HK-2 (cell line): ENCODE measurements around the gene EEPD1.
A peak's percentile ranks its signal among the peaks of the same experiment; 100 is the strongest.
"Not testable (repeated sequence)": the region's sequence is repeated elsewhere in the genome, so short reads cannot be mapped to it uniquely, and the experiment has no call there.

Source experiments
- DNase-seq: peaks from one replicate; pipeline ENCODE4 v3.0.0-alpha.2; 2018; ENCODE audit not compliant: unreplicated experiment

EEPD1 gene

GRCh38 chr7:36128448-36129047 lies 24.5 kb upstream of the EEPD1 start:
- peak; percentile 70 for DNase-seq

DNA sequence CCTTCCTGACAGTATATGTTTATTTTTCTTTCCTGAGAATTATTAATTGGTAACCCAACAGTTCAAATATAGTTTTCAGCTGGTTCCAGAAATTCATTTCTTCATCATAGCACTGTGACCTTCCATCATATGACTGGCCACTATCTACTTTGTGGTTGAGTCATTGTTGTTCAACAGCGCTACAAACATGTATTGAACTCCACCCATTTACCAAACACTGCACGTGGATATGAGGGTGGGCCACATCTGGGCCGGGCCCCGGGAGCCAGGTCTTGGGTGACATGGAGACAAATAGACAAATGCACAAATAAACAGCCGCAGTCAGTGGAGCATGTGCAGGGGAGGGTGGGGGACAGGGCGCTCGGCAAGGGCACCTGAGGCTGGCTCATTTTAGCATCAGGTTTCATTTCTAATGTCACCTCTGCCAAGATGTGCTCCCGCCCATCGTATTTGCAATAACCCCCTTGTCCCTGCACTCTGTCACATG lies 24.0 kb upstream of the EEPD1 start:
- DNase-seq: no peak

GRCh38 chr7:36130236-36130945 lies 22.7 kb upstream of the EEPD1 start:
- DNase-seq: no peak

DNA sequence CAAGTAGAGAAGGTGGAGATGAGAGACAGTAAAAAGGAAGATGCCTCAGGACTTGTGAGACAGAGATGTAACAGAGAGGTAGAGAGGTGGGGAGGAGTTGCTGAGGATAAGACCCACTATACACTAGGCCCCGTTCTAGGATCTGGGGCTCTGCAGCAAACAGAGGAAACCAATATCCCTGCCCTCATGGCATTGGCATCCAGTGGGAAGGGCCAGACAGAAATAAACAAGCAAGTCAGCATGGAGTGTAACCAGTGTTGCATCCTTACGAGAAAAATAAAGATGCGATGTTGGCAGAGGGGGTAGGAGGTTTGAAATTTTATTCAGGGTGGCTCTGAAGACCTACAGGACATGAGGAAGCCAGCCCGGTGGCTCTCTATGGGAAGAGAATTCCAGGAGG lies 22.0 kb upstream of the EEPD1 start:
- DNase-seq: no peak

DNA sequence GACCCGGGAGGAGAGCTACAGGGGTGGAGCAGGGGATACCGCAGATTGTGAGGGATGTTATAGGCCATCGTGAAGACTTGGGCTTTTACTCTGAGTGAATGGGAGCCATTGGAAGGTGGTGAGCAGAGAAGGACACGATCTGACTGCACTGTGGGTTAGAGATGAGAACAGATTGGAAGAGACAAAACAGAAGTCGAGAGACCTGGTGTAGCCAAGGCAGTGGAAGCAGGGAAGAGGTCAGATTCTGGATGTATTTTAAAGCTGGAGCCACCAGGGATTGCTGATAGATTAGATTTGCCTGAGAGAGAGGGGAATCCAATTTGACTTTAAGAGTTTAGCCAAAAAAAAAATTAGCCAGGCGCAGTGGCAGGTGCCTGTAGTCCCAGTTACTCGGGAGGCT lies 21.6 kb upstream of the EEPD1 start:
- no peak for DNase-seq

DNA sequence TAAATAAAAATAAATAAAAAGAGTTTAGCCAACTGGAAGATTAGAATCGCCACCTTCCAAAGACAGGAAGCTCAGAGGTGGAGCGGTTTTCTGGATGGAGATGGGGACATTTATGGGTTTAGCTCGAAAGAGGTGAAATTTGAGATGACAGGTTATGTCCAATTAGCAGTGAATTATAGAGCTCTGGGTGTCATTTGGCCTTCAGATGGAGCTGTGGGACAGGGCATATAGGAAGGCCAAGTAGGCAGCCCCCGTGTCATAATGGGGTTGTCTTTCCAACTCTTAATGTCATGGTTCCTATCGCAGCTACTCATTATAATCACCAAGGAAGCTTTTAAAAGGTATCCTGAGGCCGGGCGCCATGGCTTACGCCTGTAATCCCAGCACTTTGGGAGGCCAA lies 21.0 kb upstream of the EEPD1 start:
- DNase-seq: no peak

GRCh38 chr7:36135700-36136099 lies 17.4 kb upstream of the EEPD1 start:
- no peak for DNase-seq

GRCh38 chr7:36137258-36137657 lies 15.8 kb upstream of the EEPD1 start:
- DNase-seq: no peak

GRCh38 chr7:36137754-36138153 lies 15.3 kb upstream of the EEPD1 start:
- no peak for DNase-seq

DNA sequence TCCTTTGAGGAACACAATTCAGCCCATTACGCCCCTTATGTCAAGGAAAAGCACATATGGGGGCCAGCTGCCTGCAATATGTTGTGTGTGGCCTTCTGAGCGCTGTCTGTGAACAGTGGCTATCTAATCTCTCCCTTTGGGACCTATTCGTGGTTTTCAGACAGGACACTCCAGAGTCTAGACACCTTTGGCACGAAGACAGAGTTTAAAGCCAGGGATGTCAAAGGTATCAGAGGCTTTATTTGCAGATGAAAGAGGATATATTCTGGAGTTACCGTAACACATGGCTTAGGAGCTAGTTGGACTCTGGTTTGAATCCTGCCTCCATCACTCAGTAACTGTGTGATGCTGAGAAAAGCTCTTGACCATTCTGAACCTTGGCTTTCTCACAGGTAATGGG lies 14.8 kb upstream of the EEPD1 start:
- no peak for DNase-seq

DNA sequence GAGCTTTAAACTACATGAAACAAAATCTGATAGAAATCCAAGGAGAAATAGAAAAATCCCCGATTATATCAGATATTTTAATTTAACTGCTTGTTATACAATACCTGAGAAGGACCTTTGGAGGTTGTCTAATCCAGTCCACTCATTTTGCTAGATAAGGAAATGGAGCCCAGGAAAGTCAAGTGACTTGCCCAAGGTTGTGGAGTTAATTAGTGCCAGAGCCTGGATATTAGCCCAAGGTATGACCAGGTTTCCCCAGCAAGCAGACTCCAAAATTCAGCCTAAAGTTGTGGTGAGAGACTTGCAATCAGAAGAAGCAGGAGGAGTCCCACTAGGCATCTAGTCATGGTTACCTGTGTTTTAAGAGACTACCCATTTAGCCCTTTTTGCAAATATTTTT lies 11.7 kb upstream of the EEPD1 start:
- no peak for DNase-seq

GRCh38 chr7:36141850-36142249 lies 11.2 kb upstream of the EEPD1 start:
- DNase-seq: no peak

DNA sequence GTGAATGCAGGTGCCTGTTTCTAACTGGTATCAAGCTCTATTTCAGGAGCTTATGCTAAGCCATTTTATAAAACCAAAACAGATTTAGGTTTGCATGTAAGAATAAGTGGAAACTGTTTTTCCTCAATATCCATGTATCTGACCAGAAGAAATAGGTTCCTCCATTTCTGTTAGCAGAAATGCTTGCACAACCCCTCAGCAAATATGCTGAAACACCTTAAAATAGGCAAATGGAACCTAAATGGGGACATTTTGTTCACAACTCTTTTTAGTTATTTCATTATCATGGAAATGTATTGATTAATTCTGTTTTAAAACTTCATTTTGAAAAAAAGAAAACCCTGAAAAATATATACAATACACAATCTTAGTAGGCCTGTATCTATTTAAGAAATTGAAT lies 8.9 kb upstream of the EEPD1 start:
- no peak for DNase-seq

GRCh38 chr7:36145686-36146085 lies 7.4 kb upstream of the EEPD1 start:
- no peak for DNase-seq

- no peak for DNase-seq
Observed at GRCh38 chr7:36147361-36147760, 5.7 kb upstream of the EEPD1 start.

DNA sequence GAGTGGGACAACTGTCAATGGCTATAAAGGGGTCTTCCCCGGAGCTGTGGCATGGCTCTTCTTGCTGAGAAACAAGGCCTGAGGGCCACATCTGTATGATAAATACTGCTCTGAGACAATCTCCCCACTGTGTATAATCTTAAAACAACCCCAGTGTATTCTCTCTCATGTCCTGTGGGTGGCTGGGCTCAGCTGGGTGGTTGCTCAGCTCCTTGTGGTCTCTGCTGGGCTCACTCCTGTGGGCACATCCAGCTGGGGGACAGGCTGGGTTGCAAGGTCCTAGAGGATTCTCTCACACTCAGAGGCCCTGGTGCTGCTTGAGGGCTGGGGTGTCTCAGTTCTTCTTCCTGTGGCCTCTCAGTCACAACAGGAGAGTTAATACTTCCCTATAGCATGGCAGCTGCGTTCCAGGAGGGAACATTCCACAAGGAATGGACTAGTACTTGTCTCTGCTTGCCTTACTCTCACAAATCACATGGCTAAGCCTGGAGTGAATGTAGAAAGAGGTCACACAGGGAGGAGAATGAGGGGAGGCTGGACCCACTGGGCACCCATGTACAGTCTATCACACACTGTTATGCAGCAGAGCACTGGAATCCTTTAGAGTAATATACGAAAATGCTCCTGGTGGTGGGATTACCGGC lies 4.5 kb upstream of the EEPD1 start:
- DNase-seq: no peak

DNA sequence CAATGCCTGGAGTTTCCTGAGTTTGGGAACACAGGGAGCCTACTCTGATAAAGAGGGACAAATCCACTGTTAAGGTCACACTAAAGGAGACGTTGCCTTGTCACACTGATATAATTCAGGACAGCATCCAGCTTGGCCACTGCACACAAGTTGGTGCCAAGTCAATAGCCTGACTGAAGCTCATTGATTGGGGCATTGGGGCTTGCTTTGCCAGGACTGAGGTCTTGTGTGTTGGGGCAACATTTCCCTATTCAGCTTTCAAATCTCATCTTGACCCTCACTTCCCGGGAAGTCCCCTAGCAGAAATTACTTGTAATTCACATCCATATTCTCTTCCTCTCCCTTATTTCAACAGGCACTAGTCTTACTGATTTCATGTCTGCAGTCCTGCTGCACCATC lies 3.8 kb upstream of the EEPD1 start:
- not testable (repeated sequence) for DNase-seq

DNA sequence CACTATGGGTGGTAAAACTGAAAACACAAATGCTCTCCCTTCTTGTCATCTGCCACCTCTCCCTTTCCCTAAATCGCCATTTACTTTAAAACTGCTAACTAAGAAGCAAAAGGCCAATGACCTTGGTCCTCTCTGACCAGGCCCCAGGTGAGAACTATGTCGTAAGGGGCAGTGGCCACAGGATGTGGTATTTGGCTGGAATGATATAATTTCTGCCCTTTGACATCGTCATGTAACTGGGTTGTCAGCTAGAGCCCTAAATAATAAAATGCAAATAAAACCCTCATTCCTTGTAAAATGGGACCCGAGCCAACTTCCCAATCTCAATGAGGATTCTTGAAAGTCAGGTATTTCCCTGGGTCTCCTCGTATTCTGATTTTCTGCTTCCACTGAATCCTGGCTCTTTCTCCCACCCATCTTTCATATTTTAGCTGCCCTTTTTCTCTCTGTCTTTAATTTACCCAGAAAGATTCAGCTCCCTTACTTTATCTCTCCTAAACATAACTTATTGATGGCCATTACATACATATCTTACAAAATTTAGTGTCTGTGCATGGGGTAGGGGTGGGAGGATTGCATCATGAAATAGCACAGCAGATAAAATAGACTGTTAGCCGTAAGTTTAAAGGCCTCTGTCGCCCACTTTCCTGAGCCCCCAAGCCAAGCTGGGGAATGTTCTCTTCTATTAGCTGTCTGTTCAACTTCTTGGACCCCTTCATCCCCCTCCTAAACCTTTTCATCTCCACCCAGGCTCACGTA lies 3.2 kb upstream of the EEPD1 start:
- no peak for DNase-seq

GRCh38 chr7:36151921-36152755 lies 916 bp upstream of the EEPD1 start:
- DNase-seq: no peak

DNA sequence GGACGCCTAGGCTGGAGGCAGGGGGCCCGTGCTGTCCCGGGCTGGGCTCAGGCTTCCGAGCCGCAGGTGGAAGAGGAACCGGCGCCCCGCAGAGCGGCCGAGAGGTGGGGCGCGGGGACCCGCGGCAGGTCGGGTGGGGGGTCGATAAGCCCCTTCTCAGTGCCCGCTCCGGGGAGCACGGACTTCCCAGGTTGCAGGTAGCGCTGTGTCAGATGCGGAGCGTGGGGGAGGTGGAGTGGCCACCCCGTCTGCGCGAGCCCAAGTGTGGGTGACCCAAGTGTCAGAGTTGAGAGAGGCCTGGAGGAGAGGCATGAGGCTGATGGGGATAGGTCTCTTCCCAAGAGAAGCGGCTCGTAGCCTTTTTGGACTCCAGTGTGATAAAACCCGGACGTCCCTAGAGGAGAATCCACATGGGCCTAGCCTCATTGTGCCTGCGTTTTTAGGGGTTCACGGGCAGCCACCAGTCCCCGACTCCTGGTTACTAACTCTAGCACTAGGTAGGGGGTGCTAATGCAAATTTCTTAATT lies 580 bp downstream of the EEPD1 start:
- no peak for DNase-seq
